ENCODE data around the gene C20orf96. TPM values are rescaled to one million over a fixed set of nuclear protein-coding genes. Genes with fewer than 3 reads are reported as not detected.

C20orf96 gene
- polyA plus RNA-seq, 4 donors: 33.1 to 39.6 (median 34.9) TPM

DNA sequence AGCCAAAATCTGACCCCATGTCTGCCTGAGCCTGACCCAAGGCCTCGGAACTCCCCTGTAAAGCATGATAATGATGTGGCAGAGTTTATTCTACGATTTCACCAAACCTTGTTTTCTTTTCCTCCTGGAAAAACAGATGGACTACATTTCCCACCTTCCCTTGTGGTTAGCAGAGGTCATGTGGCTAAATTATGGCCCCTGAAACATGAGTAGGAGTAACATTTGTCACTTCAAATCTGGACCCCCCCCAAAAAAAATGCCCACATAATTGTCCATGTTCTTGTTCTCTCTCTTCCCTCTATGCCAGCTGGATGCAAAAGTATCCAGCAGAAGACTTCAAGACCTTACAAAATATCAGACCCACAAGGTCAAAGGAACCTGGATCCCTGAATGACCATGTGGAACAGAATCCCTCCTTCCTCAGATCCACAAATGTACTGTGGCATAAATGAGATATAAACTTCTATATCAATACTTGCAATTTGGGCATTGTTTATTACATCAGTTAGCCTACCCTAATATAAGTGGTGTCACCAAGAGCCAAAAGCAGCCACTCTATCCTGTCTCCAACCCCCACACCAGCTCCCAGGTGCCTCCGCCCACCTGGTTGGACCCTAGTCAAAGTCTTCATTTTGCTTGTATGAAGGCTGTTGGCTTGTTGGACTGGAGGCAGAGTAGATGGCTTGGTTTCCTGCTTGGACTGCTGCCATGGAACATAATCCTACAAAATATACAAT is 1.4 kb downstream of the C20orf96 start:
- no peak for DNase-seq (ENCODE audit: low read depth in 4 of 4, low spot score in 3 of 4)

- DNase-seq (ENCODE audit: low read depth in 4 of 4, low spot score in 3 of 4): no peak
Observed at GRCh38 chr20:286508-286907, 4.0 kb downstream of the C20orf96 start.

- no peak for DNase-seq (ENCODE audit: low read depth in 4 of 4, low spot score in 3 of 4)
Observed at GRCh38 chr20:284172-284571, 6.4 kb downstream of the C20orf96 start.

DNA sequence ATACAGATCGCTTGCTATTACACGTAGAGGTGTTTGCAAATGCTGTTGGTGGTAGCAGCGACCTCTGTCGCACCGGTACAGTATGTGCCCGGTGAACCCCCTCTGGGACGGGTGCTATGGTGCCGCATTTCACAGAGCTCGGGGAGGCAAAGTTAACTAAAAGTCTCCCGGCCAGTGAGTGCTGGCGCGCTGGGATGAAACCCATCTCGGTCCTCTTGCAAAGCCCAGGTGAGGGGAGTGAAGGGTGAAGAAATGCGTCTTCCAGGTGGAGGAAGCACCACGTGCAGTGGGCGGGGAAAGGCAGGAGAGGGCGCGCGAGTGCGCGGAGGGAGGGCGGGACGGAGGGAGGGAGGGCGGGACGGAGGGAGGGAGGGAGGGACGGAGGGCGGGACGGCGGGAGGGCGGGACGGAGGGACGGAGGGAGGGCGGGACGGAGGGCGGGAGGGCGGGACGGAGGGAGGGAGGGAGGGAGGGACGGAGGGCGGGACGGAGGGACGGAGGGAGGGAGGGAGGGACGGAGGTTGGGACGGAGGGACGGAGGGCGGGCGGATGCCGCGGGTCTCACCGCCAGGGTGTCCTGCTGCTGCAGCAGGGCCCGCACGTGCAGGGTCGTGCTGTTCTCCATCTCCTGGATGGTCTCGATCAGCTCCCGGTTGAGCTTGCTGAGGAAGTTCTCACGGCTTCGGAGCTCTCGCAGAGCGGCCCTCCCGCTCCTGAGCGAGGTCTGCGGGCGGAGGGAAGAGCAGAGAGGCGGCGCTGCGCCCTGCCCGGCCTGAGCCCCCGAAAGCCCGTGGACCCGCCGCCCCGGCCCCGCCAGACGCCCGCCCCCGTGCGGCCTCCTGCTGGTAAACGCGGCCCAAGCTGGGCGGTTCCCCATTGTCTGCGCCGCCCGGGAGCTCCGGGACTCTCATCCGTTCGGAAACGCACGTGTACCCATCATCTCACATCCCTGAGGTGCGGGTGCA is 11.7 kb downstream of the C20orf96 start:
- DNase-seq (ENCODE audit: low read depth in 4 of 4, low spot score in 3 of 4): no peak

DNA sequence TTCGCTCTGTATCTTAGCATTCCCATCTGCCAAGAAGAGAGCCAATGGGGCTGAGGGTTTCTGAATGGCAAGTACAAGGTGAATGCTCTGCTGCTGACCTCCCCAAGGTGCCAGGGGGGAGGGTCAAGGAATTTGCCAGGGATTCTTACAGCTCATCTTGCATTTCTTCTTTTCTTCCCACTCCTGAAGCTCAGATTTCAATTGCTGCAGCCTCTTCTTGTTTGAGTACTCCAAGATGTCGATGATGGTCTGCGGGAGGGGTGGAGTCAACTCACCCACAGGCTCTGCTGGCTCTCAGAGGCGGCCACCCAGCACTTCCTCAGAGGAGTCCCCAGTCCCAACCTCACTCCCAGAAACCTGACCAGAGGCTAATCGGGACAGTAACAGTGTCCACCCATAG is 12.4 kb downstream of the C20orf96 start:
- no peak for DNase-seq (ENCODE audit: low read depth in 4 of 4, low spot score in 3 of 4)

DNA sequence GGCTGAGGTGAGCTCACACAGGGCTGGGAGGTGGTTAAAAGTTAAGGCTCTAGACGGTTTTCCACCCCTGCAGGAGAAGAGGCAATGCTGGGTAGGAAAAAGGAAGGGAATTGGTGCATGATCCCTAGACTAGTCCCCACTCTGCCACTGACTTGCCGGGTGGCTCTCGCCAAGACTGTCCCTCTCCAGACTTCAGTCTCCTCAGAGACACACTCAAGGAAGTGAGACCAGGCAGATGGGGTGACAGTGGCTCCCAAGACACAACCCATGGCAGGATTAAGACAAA is 13.1 kb downstream of the C20orf96 start:
- DNase-seq (ENCODE audit: low read depth in 4 of 4, low spot score in 3 of 4): no peak

- no peak for DNase-seq (ENCODE audit: low read depth in 4 of 4, low spot score in 3 of 4)
Observed at GRCh38 chr20:276620-277495, 13.7 kb downstream of the C20orf96 start.

DNA sequence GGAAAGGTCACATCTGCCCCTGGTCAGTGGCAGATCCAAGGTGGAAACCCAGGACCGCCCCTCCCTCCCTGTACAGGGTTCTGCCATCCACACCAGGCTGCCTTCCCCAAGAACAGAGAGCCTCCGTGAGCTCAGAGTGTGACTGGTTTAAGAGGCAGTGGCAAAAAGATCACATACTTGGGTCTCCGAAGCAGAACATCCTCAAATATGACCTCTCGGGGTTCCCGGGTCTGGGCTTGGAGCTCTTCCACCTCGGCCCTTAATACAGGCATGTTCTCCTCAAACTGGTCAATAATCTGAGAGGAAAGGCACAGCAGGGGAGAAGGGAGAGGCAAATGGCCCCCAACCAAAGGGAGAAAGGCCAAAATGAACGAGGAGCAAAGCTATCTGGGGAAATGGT is 14.8 kb downstream of the C20orf96 start:
- DNase-seq (ENCODE audit: low read depth in 4 of 4, low spot score in 3 of 4): no peak

GRCh38 chr20:273884-274283 is 16.7 kb downstream of the C20orf96 start:
- DNase-seq (ENCODE audit: low read depth in 4 of 4, low spot score in 3 of 4): no peak

GRCh38 chr20:272718-273117 is 17.8 kb downstream of the C20orf96 start:
- no peak for DNase-seq (ENCODE audit: low read depth in 4 of 4, low spot score in 3 of 4)

- DNase-seq (ENCODE audit: low read depth in 4 of 4, low spot score in 3 of 4): no peak
Observed at GRCh38 chr20:271528-271927, 19.0 kb downstream of the C20orf96 start.

DNA sequence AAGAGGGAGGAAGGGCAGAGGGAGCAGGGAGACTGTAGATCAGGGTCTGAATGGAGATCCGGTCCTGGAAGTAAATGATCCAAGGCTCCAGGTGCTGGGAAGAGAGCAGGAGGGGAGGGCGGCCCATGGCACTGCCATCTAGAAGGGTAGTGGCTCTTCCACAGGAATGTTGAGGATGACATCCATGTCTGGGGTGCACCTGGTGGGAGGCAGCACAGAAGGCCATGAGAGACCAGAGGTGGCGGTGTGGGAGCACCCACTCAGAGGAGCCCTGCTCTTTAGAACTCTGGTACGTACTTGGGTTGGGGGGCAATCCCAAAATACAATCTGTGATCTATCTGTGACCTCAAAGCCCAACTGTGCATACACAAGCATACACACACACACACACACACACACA is 19.5 kb downstream of the C20orf96 start:
- no peak for DNase-seq (ENCODE audit: low read depth in 4 of 4, low spot score in 3 of 4)

DNA sequence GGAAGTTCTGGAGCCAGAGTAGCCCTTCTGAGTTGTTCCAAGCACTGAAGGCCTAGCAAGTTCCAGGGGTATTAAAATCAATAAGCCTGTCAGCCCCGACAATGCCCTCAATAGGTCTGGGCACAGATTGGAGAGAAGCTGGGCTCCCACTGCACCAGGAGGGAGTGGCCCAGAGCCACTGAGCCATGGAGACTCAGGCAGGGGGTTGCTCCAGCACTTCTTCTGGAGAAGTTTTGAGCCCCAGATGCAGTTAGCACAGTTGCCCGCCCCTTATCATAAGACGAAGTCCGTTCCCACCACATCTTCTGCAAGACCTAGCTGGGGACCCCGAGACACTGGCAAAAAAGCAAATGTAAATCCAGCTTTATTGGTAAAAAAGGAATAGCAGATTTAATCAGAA is 20.0 kb downstream of the C20orf96 start:
- DNase-seq (ENCODE audit: low read depth in 4 of 4, low spot score in 3 of 4): no peak

DNA sequence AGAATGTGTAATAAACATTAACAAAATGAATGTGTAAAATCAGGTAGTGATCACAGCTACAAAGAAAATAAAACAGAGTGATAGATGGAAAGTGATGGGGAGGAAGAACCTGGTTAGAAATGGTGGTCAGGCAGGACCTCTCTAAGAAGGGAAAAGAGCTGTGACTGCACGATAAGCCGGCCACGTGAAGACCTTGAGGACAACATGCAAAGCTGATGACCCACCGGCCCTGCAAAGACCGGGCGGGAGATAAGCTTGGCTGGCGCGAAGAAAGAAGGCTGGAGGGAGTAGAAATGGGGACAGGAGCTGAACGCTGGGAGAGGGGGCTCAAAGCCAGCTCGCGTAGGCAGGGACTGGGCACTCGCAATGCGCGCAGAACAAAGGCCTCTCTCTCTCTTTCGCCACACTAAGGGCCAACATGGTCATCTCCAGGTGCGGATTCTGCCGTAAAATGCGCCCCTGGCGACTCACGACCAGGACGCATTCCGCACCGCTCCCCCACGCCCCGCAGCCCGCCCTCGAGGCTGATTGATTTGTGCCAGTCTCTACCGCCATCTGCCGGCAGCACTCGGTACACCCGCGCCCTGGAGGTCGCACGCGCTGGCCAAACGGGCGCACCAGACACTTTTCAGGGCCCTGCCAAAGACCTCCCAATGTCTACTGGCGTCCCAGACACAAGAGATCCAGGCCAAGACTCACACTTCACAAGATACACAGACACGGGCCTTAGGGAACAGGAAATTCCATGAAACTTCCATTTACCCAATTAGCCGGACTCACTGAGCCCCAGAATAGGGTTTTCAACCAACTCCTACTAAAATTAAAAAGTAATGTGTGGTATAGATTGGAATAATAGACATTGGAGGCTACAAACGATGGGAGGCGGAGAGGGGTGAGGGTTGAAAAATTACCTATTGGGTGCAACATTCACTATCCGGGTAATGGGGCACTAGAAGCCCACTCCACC is 23.7 kb downstream of the C20orf96 start:
- peak in 3 of 4 donors; percentile 77 to 79 (median 77) for DNase-seq (ENCODE audit: low read depth in 4 of 4, low spot score in 3 of 4)

DNA sequence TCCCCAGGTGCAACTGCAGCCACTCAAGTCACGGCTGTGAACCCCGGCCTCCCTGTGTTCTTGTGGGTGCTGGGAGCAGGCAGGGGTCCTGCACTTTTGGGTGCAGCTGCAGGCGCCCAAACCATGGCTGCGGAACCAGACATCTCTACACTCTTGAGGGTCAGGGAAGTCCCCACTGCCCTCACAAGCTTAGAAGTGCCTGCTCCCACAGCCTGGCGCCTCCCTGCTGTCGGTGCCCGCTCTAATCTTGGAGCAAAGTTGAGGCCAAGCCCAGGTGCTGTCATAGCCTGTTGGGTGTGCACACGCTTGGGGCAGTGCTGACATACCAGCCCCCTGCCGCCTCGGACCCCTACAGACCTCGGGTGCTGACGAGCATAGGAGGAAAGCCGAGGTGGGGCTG is 26.8 kb downstream of the C20orf96 start:
- DNase-seq (ENCODE audit: low read depth in 4 of 4, low spot score in 3 of 4): no peak

GRCh38 chr20:259981-260380 is 30.6 kb downstream of the C20orf96 start:
- DNase-seq (ENCODE audit: low read depth in 4 of 4, low spot score in 3 of 4): no peak

- DNase-seq (ENCODE audit: low read depth in 4 of 4, low spot score in 3 of 4): no peak
Observed at GRCh38 chr20:258963-259362, 31.6 kb downstream of the C20orf96 start.

- no peak for DNase-seq (ENCODE audit: low read depth in 4 of 4, low spot score in 3 of 4)
Observed at GRCh38 chr20:258269-258858, 32.2 kb downstream of the C20orf96 start.

GRCh38 chr20:257419-257818 is 33.1 kb downstream of the C20orf96 start, which contains the start of gene DEFB132:
Gene DEFB132 (plus strand): TSS chr20:257724. CDS start chr20:257779, 55 bp downstream.
- no peak for DNase-seq (ENCODE audit: low read depth in 4 of 4, low spot score in 3 of 4)
